Measurements from ENCODE around the gene TMEM221. TPM values are rescaled to one million over a fixed set of nuclear protein-coding genes. Genes with fewer than 3 reads are reported as not detected.

TMEM221 gene
- total RNA-seq, 1 experiment from 2014 or later, result 3.4 TPM

DNA sequence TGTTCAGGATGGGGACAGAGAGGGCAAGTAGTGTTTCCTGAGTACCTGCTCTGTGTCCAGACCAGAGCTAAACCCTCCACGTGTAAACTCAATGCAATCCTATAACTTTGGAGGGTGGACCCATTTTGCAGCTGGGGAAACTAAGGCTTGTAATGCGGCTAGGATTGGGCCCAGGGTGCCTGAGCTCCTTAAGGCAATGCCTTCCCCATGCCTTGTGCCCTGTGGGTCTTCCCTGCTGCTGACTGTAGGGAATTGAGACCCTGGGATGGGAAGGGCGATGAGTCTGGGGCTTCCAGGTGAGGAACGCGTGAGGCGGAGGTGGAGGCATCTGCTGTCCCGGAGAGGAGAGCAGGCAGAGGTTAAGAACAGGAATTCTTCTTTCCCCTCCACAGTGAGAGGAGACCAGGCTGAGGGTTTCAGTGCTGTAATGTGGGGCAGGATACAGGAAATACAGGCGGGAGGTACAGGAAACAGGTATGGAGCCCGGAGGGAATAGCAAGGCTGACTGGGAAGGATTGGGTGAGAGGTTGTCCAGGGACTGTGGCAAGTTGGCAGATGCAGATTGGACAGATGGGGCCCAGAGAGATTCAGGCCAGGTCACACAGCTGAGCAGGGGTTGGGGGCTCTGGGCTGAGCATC, 41.0 kb upstream of the TMEM221 start:
- H3K36me3 ChIP-seq (ENCODE audit: control insufficient read depth in 1 of 2, insufficient read depth in 2 of 2, low read length in 2 of 2), result no peaks in the 10 kb centered on the region
- no peak overlapping the region for H3K4me3 ChIP-seq (replicated peaks in 1 of 2; ENCODE audit: low read depth in 1 of 2, low read length in 2 of 2)
- 0 out of 2 replicates have a peak overlapping the region, but pooled peaks have one; percentile 65 for H3K9ac ChIP-seq (ENCODE audit: low read length)
- no peak overlapping the region for H2AFZ ChIP-seq (ENCODE audit: low read depth, low read length, poor library complexity, severe bottlenecking)
- DNase-seq (ENCODE audit: low read depth, low spot score), result no peak
- intact Hi-C loops (cut with micrococcal nuclease), result no loop called here
- POLR2A ChIA-PET, result interaction anchor here (0.8 kb wide), 1 partner anchor 261 kb away, joined by 3 read pairs; no protein-coding TSS in a partner anchor
- H3K4me2 ChIP-seq (ENCODE audit: low read length), result peak overlapping the region; percentile 90
- RAD21 ChIA-PET (ENCODE audit: low non-redundant PET in 1 of 2, low total read pairs in 2 of 2, uncharacterized antibody in 2 of 2, unreplicated experiment in 2 of 2), result no interaction called here
- no peaks in the 10 kb centered on the region for H4K20me1 ChIP-seq (ENCODE audit: insufficient read depth)
- peaks cover 18 to 32% of the 10 kb centered on the region in 2 experiments for H3K4me1 ChIP-seq (ENCODE audit: control insufficient read depth in 1 of 2, insufficient read depth in 2 of 2, low read length in 2 of 2)
- no peaks in the 10 kb centered on the region for H3K27me3 ChIP-seq (ENCODE audit: insufficient read depth, low read length)
- H3K9me2 ChIP-seq (ENCODE audit: insufficient read depth), result no peaks in the 10 kb centered on the region
- H3K27ac ChIP-seq (ENCODE audit: low read depth, low read length), result peak overlapping the region; percentile 8; the same call in 1 of the 2 replicates
- ATAC-seq, result no peak
- TF ChIP-seq, protein P1, sequence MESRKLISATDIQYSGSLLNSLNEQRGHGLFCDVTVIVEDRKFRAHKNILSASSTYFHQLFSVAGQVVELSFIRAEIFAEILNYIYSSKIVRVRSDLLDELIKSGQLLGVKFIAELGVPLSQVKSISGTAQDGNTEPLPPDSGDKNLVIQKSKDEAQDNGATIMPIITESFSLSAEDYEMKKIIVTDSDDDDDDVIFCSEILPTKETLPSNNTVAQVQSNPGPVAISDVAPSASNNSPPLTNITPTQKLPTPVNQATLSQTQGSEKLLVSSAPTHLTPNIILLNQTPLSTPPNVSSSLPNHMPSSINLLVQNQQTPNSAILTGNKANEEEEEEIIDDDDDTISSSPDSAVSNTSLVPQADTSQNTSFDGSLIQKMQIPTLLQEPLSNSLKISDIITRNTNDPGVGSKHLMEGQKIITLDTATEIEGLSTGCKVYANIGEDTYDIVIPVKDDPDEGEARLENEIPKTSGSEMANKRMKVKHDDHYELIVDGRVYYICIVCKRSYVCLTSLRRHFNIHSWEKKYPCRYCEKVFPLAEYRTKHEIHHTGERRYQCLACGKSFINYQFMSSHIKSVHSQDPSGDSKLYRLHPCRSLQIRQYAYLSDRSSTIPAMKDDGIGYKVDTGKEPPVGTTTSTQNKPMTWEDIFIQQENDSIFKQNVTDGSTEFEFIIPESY (IDR thresholded peaks at IDR 0.05; ENCODE audit: extremely low read depth, insufficient replicate concordance, low read length), result no peak
- TF ChIP-seq YY1 (IDR thresholded peaks at IDR 0.05; ENCODE audit: extremely low read depth, insufficient replicate concordance, low read depth, low read length), result no peak
- CTCF ChIA-PET, result no interaction called here
- no TSS peak for BruUV-seq (replicated peaks)
- no peaks in the 10 kb centered on the region for H3K9me3 ChIP-seq (ENCODE audit: control insufficient read depth in 1 of 2, insufficient read depth in 1 of 2, low read depth in 1 of 2, low read length in 2 of 2)
- H3K79me2 ChIP-seq (ENCODE audit: insufficient read depth, low read length), result no peaks in the 10 kb centered on the region

- intact Hi-C loops (cut with micrococcal nuclease), result no loop called here
- H3K4me3 ChIP-seq (replicated peaks in 1 of 2; ENCODE audit: low read depth in 1 of 2, low read length in 2 of 2), result peak overlapping the region; percentile 43 to 58
- peak overlapping the region; percentile 65 for H3K9ac ChIP-seq (ENCODE audit: low read length)
- TF ChIP-seq EZH2 (IDR thresholded peaks at IDR 0.05), result no peak
- TF ChIP-seq FOSL1 (IDR thresholded peaks at IDR 0.05; ENCODE audit: low read depth), result no peak
- peak; percentile 47 for TF ChIP-seq POLR2A (IDR thresholded peaks at IDR 0.05; ENCODE audit: borderline replicate concordance, extremely low read depth, insufficient read depth, insufficient read length)
- TF ChIP-seq SIN3A (IDR thresholded peaks at IDR 0.05; ENCODE audit: low read depth), result no peak
- TF ChIP-seq CEBPB (IDR thresholded peaks at IDR 0.05; ENCODE audit: low read depth), result no peak
- TF ChIP-seq EGR1 (IDR thresholded peaks at IDR 0.05; ENCODE audit: low read depth), result no peak
- TF ChIP-seq CBX3 (IDR thresholded peaks at IDR 0.05; ENCODE audit: low read depth), result no peak
- TF ChIP-seq, protein P2, sequence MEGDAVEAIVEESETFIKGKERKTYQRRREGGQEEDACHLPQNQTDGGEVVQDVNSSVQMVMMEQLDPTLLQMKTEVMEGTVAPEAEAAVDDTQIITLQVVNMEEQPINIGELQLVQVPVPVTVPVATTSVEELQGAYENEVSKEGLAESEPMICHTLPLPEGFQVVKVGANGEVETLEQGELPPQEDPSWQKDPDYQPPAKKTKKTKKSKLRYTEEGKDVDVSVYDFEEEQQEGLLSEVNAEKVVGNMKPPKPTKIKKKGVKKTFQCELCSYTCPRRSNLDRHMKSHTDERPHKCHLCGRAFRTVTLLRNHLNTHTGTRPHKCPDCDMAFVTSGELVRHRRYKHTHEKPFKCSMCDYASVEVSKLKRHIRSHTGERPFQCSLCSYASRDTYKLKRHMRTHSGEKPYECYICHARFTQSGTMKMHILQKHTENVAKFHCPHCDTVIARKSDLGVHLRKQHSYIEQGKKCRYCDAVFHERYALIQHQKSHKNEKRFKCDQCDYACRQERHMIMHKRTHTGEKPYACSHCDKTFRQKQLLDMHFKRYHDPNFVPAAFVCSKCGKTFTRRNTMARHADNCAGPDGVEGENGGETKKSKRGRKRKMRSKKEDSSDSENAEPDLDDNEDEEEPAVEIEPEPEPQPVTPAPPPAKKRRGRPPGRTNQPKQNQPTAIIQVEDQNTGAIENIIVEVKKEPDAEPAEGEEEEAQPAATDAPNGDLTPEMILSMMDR (IDR thresholded peaks at IDR 0.05 in 2 of 3, conservative IDR thresholded peaks at IDR 0.05 in 1 of 3; ENCODE audit: borderline replicate concordance in 1 of 3, insufficient read depth in 1 of 3, low read depth in 2 of 3, low read length in 2 of 3), result no peak
- no peak for TF ChIP-seq ZFX (IDR thresholded peaks at IDR 0.05)
- TF ChIP-seq, protein P3, sequence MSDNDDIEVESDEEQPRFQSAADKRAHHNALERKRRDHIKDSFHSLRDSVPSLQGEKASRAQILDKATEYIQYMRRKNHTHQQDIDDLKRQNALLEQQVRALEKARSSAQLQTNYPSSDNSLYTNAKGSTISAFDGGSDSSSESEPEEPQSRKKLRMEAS (IDR thresholded peaks at IDR 0.05), result peak; percentile 90
- peak; percentile 51 for TF ChIP-seq POLR2AphosphoS5 (IDR thresholded peaks at IDR 0.05; ENCODE audit: low read depth, low read length)
- TF ChIP-seq EZH2phosphoT487 (IDR thresholded peaks at IDR 0.05; ENCODE audit: borderline replicate concordance), result no peak
- TF ChIP-seq SRF (IDR thresholded peaks at IDR 0.05; ENCODE audit: low read depth), result no peak
These were observed 40.3 kb upstream of the TMEM221 start for GRCh38 chr19:17488593-17489391.

More at GRCh38 chr19:17488593-17489391, 40.3 kb upstream of the TMEM221 start:
- Histone ChIP-seq H3K4me1 (ENCODE audit: control insufficient read depth in 1 of 2, insufficient read depth in 2 of 2, low read length in 2 of 2) (peaks cover 18 to 32% of the 10 kb centered on the region in 2 experiments), H3K9me2 (ENCODE audit: insufficient read depth) (no peaks in the 10 kb centered on the region), H3K79me2 (ENCODE audit: insufficient read depth, low read length) (no peaks in the 10 kb centered on the region), H3K27me3 (ENCODE audit: insufficient read depth, low read length) (no peaks in the 10 kb centered on the region), H3K27ac (ENCODE audit: low read depth, low read length) (peak overlapping the region; percentile 56), H3K4me2 (ENCODE audit: low read length) (peak overlapping the region; percentile 90), H4K20me1 (ENCODE audit: insufficient read depth) (no peaks in the 10 kb centered on the region), H3K36me3 (ENCODE audit: control insufficient read depth in 1 of 2, insufficient read depth in 2 of 2, low read length in 2 of 2) (no peaks in the 10 kb centered on the region), H3K9me3 (ENCODE audit: control insufficient read depth in 1 of 2, insufficient read depth in 1 of 2, low read depth in 1 of 2, low read length in 2 of 2) (no peaks in the 10 kb centered on the region), H2AFZ (ENCODE audit: low read depth, low read length, poor library complexity, severe bottlenecking) (no peak overlapping the region)
- ChIA-PET POLR2A (interaction anchor here (0.8 kb wide), 1 partner anchor 262 kb away, joined by 3 read pairs; no protein-coding TSS in a partner anchor), CTCF (interaction anchor here (1.7 kb wide), 1 partner anchor 7 kb away, joined by 6 read pairs; no protein-coding TSS in a partner anchor), RAD21 (ENCODE audit: low non-redundant PET in 1 of 2, low total read pairs in 2 of 2, uncharacterized antibody in 2 of 2, unreplicated experiment in 2 of 2) (no interaction called here)
- DNase-seq (ENCODE audit: low read depth, low spot score) (peak; percentile 83), ATAC-seq (peak; percentile 99)
- TSS peak; percentile 66 for BruUV-seq (replicated peaks)
